ENCODE results near the gene MITF. TPM values are rescaled to one million over a fixed set of nuclear protein-coding genes. Genes with fewer than 3 reads are reported as not detected.
A peak's percentile ranks its signal among the peaks of the same experiment; 100 is the strongest.
"Not testable (repeated sequence)": the region's sequence is repeated elsewhere in the genome, so short reads cannot be mapped to it uniquely, and the experiment has no call there.

The MITF gene
- total RNA-seq, 1 donor from 2014 or later, result 71.0 TPM

GRCh38 chr3:69776289-69776688 lies 37.0 kb downstream of the MITF start:
- DNase-seq (ENCODE audit: missing footprints), result no peak
- intact Hi-C loops (cut with DNase I), result no loop called here
- no peak for ATAC-seq

GRCh38 chr3:69776920-69777581 lies 37.8 kb downstream of the MITF start:
- ATAC-seq, result no peak
- intact Hi-C loops (cut with DNase I), result no loop called here

DNA sequence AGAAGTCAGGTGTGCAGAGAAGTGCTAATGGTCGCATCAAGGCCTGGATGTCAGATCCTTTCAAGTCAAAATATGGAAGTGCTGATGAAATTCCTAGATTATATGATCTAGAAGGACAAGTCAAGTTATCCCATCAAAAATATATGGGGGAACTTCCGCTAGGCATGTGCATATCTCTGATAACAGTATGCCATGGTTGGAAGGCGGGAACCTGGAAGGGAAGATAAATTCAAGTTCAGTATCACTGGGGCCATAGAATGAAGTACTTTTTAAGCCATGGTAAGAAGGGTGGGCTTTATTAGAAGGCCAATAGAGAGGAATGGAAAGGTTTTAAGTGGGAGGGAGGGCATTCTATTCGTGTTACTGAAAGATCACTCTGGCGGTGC lies 38.3 kb downstream of the MITF start:
- no peak for ATAC-seq
- intact Hi-C loops (cut with DNase I), result no loop called here
- DNase-seq (ENCODE audit: missing footprints), result no peak

More at GRCh38 chr3:69776920-69777581, 37.8 kb downstream of the MITF start:
- DNase-seq (ENCODE audit: missing footprints), result no peak

DNA sequence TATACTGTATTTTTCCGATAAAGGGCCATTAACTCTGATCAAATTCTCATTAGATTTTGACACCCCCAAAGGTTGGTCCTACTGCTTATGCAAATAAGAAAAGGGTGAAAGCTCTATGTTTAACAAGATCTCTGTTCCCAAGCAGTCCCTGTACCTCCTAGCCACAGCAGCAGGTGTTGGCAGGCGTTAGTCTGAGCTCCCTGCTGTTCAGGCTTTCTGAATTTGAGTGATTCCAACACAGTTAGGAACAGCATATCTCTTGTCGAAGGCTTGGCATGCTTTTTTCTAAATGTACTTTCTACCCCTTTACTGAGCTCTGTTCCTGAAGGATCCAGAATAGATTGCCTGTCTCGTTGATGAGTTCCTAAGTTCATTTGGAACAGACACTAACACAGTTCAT lies 42.3 kb downstream of the MITF start:
- ATAC-seq (peak; percentile 53), DNase-seq (ENCODE audit: missing footprints) (no peak)
- intact Hi-C loops (cut with DNase I), result no loop called here

GRCh38 chr3:69784954-69785514 lies 45.8 kb downstream of the MITF start:
- intact Hi-C loops (cut with DNase I), result no loop called here
- ATAC-seq (peak; percentile 84), DNase-seq (ENCODE audit: missing footprints) (peak; percentile 74)

GRCh38 chr3:69785769-69786320 lies 46.6 kb downstream of the MITF start:
- ATAC-seq (no peak), DNase-seq (ENCODE audit: missing footprints) (no peak)
- intact Hi-C loops (cut with DNase I), result loop anchor here (2.0 kb wide), 1 partner anchor 47 kb away; the partner anchor contains the start of gene MITF

DNA sequence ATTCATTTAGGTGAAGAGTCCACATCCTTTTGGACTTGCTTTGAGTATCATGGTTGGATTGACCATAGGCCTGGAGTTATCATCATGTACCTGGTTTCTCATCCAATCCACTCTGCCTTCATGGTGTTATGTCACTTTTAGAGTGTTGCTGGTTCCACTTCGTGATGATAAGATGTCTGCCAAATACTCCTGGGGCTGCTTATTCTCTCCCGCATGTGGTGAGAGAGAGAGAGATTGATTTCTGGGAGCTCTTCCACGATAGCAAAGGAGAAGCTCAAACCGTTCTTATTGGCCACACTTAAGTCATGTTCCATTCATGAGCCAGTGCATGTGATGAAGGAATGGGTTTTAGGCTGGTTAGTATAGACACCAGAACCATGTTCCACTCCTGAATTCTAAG lies 47.6 kb downstream of the MITF start:
- no peak for DNase-seq (ENCODE audit: missing footprints)
- intact Hi-C loops (cut with DNase I), result loop anchor here (2.0 kb wide), 1 partner anchor 48 kb away; the partner anchor contains the start of gene MITF
- ATAC-seq, result peak; percentile 67

GRCh38 chr3:69787436-69788168 lies 48.3 kb downstream of the MITF start:
- ATAC-seq, result no peak
- no peak for DNase-seq (ENCODE audit: missing footprints)
- intact Hi-C loops (cut with DNase I), result loop anchor here (2.0 kb wide), 1 partner anchor 49 kb away; the partner anchor contains the start of gene MITF

DNA sequence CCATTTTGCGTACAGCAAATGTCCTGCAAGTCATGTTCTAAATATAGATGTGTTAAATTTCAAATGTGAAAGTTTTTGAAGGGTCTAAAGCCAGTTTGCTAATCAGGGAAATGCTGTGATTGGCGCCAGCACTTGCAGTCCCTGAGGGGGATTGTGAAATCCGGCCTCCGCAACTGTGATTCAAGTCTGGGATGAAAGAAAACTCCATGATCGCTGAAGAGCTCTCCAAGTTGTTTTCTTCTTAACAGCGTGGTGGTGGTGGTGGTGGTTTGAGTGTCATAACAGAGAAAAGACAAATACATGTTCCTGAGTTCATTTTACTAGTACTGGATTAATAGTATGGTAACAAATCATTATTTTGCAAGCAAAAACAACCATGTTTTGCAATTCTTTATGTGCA lies 51.8 kb downstream of the MITF start:
- intact Hi-C loops (cut with DNase I), result loop anchor here (5.0 kb wide), 1 partner anchor 66 kb away; no protein-coding TSS in a partner anchor
- peak; percentile 81 for ATAC-seq
- peak; percentile 84 for DNase-seq (ENCODE audit: missing footprints)

- ATAC-seq, result peak; percentile 56
- no peak for DNase-seq (ENCODE audit: missing footprints)
- intact Hi-C loops (cut with DNase I), result loop anchor here (1.0 to 5.0 kb wide), 2 partner anchors 65 to 101 kb away; no protein-coding TSS in a partner anchor
Observed at GRCh38 chr3:69791919-69792399, 52.7 kb downstream of the MITF start.

- ATAC-seq; DNase-seq (ENCODE audit: missing footprints); intact Hi-C loops (cut with DNase I): not testable (repeated sequence)
Observed at GRCh38 chr3:69796126-69796525, 56.9 kb downstream of the MITF start.

DNA sequence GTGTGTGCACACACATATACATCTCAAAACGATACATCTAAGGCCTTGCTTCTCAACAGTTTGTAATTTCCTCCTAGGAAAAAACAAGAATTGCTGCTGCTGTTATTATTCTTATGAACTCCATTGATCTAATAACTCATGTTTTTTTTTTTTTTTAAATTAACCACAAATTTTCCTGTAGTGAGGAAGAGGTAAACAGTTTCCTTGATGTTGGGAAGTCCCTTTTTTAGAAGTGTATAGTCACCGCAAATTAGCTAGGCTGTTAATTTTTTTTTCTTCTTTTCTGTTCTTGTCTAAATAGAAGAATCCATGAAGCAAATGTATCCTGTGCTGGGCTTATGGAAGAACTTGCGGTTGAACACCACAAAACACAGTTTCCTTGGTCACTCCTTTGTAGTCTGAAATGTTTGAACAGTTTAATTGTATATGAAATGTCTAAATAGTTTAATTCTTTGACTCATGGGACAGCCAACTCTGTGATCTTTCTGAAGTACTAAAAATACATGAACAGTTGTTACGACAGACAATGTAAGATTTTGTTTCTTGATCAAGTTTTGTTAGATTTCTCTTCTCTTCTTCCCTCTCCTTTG lies 64.5 kb downstream of the MITF start:
- ATAC-seq (no peak), DNase-seq (ENCODE audit: missing footprints) (no peak)
- intact Hi-C loops (cut with DNase I), result no loop called here

DNA sequence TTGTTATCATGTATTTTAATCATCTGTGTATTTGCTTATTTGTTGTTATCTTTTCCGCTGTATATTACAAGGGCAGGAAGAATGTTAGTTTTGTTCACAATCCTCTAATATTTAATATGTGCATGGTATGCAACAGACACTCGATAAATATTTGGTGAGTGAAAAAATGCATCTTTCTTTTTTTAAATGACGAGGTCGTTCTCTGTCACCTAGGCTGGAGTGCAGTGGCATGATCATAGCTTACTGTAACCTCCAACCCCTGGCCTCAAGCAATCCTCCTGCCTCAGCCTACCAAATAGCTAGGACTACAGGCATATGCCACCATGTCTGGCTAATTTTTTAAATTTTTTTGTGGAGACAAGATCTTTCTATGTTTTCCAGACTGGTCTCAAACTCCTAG lies 66.2 kb downstream of the MITF start:
- intact Hi-C loops (cut with DNase I), result no loop called here
- no peak for DNase-seq (ENCODE audit: missing footprints)
- no peak for ATAC-seq

DNA sequence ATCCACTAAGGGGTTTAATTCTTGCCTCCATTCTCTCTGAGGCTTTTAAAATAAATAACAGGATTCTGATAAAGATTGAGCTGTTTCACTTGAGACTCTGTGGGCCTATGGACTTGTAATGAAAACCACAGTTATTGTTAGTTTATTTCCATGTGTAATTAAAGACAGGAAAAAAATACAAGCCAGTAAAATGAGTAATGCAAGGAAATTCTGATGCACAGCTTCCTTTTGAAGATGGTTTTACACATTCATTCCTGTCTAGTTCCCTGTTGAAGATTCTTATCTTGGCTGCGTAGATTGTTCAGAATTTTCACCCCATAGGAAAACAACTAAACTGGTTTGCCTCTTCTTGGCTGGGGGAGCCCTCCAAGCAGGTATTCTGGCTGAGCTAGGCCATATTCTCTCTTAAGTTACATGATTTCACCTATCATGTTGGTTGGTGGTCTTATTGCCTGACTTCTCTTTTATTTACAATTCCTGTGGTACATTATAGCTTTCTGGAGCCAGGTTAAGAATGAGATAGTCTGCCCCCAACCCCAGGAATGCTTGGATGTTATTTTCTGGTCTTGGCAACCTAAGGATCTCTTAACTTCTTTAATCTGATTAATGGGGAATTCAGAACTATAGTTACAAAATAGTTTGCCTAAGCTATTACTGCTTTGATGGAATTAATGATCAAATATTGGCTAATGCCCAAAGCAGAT lies 67.6 kb downstream of the MITF start:
- DNase-seq (ENCODE audit: missing footprints) (no peak), ATAC-seq (no peak)
- intact Hi-C loops (cut with DNase I), result no loop called here

- ATAC-seq, result no peak
- DNase-seq (ENCODE audit: missing footprints), result no peak
- intact Hi-C loops (cut with DNase I), result no loop called here
Observed at GRCh38 chr3:69807674-69808073, 68.4 kb downstream of the MITF start.

GRCh38 chr3:69809076-69809835 lies 70.0 kb downstream of the MITF start:
- ATAC-seq, result no peak
- DNase-seq (ENCODE audit: missing footprints), result no peak
- intact Hi-C loops (cut with DNase I), result no loop called here

DNA sequence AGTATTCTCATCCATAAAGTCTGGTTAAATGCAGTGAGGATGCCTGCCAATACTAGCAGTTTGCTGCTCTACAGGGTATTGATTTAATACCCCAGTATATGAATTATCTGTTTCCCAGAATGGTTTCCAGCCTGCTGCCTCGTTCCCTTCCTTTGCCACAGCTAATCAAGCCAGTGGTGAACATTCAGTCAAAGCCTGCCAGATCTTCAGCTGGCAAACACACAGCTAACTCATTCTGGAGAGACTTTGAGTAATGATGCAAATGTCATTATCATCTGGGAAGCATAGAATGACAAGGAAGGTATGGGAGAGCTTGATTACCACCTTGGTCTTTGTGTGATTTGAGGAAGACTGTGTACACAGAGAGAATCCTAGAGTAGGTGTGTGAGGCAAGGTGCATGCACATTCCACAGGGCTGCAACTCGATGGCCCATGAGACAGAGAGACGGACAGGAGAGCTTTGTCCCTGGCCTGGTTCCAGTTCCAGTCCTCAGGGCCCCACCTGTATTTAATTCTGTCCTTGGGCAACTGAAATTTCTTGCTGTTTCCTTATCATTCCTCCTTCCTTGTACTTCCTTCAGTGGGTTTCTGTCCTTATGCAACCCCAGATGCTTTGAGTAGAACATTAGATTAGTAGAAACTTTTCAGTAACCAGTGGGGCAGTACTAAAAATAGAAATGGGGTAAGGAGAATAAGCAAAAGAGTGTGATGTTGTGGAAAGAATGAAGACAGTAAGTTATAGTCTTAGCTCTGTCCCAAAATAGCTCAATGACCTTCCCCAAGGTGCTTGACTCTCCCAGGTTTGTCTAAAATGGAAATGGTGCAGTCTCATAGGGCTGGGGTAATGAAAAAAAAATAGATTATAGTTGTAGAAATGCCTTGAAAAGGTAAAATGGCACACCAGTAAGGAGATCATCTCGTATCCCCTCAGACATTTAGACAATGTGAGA lies 72.5 kb downstream of the MITF start:
- intact Hi-C loops (cut with DNase I), result no loop called here
- DNase-seq (ENCODE audit: missing footprints) (peak; percentile 60), ATAC-seq (peak; percentile 37)

Data from Right ventricle myocardium inferior (tissue), 1 donor.